Tibial nerve (tissue), 4 donors: ENCODE data around the gene GPC3.

ENCODE experiments used
- EP300 ChIP-seq, 2 donors: sonication (generic); formaldehyde crosslinking; IDR thresholded peaks; one replicate each; pipeline ENCODE4 v1.6.1; 2017; ENCODE audit warnings: antibody characterized with exemption in 2 of 2, mild to moderate bottlenecking in 1 of 2
- TF ChIP-seq, protein P1 (sequence below), 5 experiments: fragments of 200-600 bp in 3 of 5; fragments of 450-650 bp in 2 of 5; sonication (generic) in 3 of 5; IDR thresholded peaks; one replicate each; pipeline ENCODE4 v1.5.1; 2016 to 2019; ENCODE audit warnings: antibody characterized with exemption in 5 of 5, mild to moderate bottlenecking in 3 of 5, moderate library complexity in 2 of 5

DNA sequence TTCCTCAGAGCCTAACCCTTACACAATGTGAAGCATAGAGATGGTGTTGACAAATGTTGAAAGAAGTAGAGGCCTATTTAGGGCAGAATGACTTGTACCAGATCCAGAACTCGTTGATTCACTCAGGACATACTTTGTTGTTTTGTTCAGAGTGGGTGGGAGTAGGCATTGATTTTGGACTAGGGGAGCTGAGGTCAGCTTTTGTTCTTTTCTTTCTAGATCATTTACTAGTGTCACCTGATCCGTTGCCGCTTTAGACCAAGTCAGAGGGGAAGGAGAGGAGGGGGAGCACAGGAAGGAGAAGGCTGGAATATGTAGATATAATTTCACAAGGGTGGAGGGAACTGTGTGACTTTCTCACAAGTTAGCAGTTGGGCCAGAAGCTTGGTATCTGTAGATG lies 287.7 kb downstream of the GPC3 start:
- TF ChIP-seq, protein P1, sequence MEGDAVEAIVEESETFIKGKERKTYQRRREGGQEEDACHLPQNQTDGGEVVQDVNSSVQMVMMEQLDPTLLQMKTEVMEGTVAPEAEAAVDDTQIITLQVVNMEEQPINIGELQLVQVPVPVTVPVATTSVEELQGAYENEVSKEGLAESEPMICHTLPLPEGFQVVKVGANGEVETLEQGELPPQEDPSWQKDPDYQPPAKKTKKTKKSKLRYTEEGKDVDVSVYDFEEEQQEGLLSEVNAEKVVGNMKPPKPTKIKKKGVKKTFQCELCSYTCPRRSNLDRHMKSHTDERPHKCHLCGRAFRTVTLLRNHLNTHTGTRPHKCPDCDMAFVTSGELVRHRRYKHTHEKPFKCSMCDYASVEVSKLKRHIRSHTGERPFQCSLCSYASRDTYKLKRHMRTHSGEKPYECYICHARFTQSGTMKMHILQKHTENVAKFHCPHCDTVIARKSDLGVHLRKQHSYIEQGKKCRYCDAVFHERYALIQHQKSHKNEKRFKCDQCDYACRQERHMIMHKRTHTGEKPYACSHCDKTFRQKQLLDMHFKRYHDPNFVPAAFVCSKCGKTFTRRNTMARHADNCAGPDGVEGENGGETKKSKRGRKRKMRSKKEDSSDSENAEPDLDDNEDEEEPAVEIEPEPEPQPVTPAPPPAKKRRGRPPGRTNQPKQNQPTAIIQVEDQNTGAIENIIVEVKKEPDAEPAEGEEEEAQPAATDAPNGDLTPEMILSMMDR (IDR thresholded peaks at IDR 0.05), result no peak
- TF ChIP-seq EP300 (IDR thresholded peaks at IDR 0.05), result no peak
